ENCODE measurements around the gene TMPRSS11F.

- TF ChIP-seq, protein P1, sequence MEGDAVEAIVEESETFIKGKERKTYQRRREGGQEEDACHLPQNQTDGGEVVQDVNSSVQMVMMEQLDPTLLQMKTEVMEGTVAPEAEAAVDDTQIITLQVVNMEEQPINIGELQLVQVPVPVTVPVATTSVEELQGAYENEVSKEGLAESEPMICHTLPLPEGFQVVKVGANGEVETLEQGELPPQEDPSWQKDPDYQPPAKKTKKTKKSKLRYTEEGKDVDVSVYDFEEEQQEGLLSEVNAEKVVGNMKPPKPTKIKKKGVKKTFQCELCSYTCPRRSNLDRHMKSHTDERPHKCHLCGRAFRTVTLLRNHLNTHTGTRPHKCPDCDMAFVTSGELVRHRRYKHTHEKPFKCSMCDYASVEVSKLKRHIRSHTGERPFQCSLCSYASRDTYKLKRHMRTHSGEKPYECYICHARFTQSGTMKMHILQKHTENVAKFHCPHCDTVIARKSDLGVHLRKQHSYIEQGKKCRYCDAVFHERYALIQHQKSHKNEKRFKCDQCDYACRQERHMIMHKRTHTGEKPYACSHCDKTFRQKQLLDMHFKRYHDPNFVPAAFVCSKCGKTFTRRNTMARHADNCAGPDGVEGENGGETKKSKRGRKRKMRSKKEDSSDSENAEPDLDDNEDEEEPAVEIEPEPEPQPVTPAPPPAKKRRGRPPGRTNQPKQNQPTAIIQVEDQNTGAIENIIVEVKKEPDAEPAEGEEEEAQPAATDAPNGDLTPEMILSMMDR (IDR thresholded peaks at IDR 0.05; ENCODE audit: low read depth, low read length, poor library complexity, severe bottlenecking) = peak; percentile 21
- TF ChIP-seq EZH2phosphoT487 (IDR thresholded peaks at IDR 0.05; ENCODE audit: borderline replicate concordance, low read length) = no peak
These were observed 46.8 kb upstream of the TMPRSS11F start for GRCh38 chr4:68176500-68176899.
